ENCODE measurements around the gene CPLX3. TPM values are rescaled to one million over a fixed set of nuclear protein-coding genes. Genes with fewer than 3 reads are reported as not detected.

The CPLX3 gene
- total and polyA plus RNA-seq, 2 donors (not counting 3 experiments of a cell fraction or from before 2014, with no cell fraction given), result not detected

DNA sequence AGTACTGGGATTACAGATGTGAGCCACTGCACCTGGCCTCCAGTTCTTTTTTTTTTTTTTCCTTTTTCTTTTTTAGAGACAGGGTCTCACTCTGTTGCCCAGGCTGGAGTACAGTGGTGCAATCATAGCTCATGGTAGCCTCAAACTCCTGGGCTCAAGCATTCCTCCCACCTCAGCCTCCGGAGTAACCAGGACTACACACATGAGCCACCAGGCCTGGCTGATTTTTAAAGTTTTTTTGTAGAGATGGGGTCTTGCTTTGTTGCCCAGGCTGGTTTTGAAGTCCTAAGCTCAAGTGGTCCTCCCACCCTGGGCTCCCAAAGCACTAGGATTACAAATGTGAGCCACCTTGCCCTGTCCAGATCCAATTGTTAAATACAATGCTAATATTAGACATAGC is 30.1 kb downstream of the CPLX3 start:
- dilution Hi-C loops (cut with MboI; ENCODE audit: extremely low pct_ligation_motif_present, low sequenced_read_pairs) (no loop called here), intact Hi-C loops (cut with micrococcal nuclease) (no loop called here)
- no peak overlapping the region for H3K27ac ChIP-seq (ENCODE audit: insufficient read depth, low read depth, low read length)
- no peak overlapping the region for H3K4me2 ChIP-seq (ENCODE audit: insufficient read depth, low read length)
- no peaks in the 10 kb centered on the region for H3K4me1 ChIP-seq (ENCODE audit: control insufficient read depth, extremely low read depth, insufficient read depth, low read length)
- no peak overlapping the region for H3K9ac ChIP-seq (replicated peaks; ENCODE audit: extremely low read depth, insufficient read depth, low read length)
- BruUV-seq (replicated peaks), result no TSS peak
- FAIRE-seq (no peak), DNase-seq (ENCODE audit: low read depth, low spot score) (no peak)
- H2AFZ ChIP-seq (ENCODE audit: low read depth, low read length), result no peak overlapping the region
- ChIA-PET POLR2A (interaction anchor here (0.7 kb wide), 1 partner anchor 43 kb away, joined by 5 read pairs; no protein-coding TSS in a partner anchor), CTCF (interaction anchor here (1.2 to 3.6 kb wide), 6 partner anchors 12 to 94 kb away, joined by 3 to 14 read pairs (median 5); no protein-coding TSS in a partner anchor)
- no peaks in the 10 kb centered on the region for H3K9me1 ChIP-seq (replicated peaks; ENCODE audit: control insufficient read depth, extremely low read depth, insufficient read depth, low read length)
- H3K9me3 ChIP-seq (replicated peaks; ENCODE audit: control insufficient read depth, insufficient read depth, low read length), result no peaks in the 10 kb centered on the region
- H3K79me2 ChIP-seq (ENCODE audit: control insufficient read depth, insufficient read depth, low read length), result peaks cover 11% of the 10 kb centered on the region
- peaks cover 3 to 30% of the 10 kb centered on the region in 2 experiments for H3K36me3 ChIP-seq (ENCODE audit: control insufficient read depth in 2 of 2, extremely low read depth in 1 of 2, insufficient read depth in 2 of 2, low read length in 2 of 2)
- no peak overlapping the region for H3K4me3 ChIP-seq (replicated peaks in 1 of 3; ENCODE audit: insufficient read depth in 1 of 3, low read depth in 1 of 3, low read length in 3 of 3)
- H4K20me1 ChIP-seq (replicated peaks; ENCODE audit: control insufficient read depth, extremely low read depth, insufficient read depth, low read length), result no peaks in the 10 kb centered on the region
- no peaks in the 10 kb centered on the region for H3K27me3 ChIP-seq (ENCODE audit: control insufficient read depth in 2 of 2, insufficient read depth in 2 of 2, low read length in 2 of 2)
- TF ChIP-seq MYC (IDR thresholded peaks at IDR 0.05; ENCODE audit: low read depth, low read length) (no peak), JUN (IDR thresholded peaks at IDR 0.05; ENCODE audit: borderline replicate concordance, insufficient read depth, insufficient read length, low read depth) (no peak)

DNA sequence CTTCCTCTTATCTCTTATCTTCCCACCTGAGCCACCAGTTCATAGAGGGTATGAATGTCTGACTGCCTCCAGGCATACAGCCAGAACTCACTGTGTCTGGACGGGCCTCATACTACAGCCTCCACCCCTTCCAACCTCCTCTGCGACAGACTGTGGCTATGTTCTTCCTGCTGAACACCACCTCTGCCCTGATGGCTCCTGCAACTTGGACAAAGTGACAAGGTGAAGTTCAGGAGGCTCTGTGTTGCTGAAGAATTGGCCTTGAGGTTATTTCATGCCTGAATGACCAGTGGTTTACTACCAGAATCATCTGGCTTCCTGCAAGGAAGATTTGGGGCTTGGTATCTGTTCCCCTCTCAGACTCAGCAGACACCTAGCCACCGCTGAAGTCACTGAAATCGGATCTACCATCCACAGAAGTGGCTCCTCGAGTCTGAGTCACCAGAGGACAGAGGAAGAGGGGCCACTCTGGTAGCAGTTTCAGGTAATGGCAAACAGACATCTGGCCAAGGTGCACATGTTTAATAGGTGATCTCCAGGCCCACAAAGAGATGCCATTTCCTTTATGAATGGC is 30.7 kb downstream of the CPLX3 start:
- Histone ChIP-seq H3K4me2 (ENCODE audit: insufficient read depth, low read length) (no peak overlapping the region), H2AFZ (ENCODE audit: low read depth, low read length) (no peak overlapping the region), H3K27me3 (ENCODE audit: control insufficient read depth in 2 of 2, insufficient read depth in 2 of 2, low read length in 2 of 2) (no peaks in the 10 kb centered on the region), H3K79me2 (ENCODE audit: control insufficient read depth, insufficient read depth, low read length) (peaks cover 11% of the 10 kb centered on the region), H3K4me3 (replicated peaks in 1 of 3; ENCODE audit: insufficient read depth in 1 of 3, low read depth in 1 of 3, low read length in 3 of 3) (no peak overlapping the region), H3K36me3 (ENCODE audit: control insufficient read depth in 2 of 2, extremely low read depth in 1 of 2, insufficient read depth in 2 of 2, low read length in 2 of 2) (peaks cover 0 to 25% of the 10 kb centered on the region in 2 experiments), H3K27ac (ENCODE audit: insufficient read depth, low read depth, low read length) (no peak overlapping the region), H3K9me1 (replicated peaks; ENCODE audit: control insufficient read depth, extremely low read depth, insufficient read depth, low read length) (no peaks in the 10 kb centered on the region), H3K4me1 (ENCODE audit: control insufficient read depth, extremely low read depth, insufficient read depth, low read length) (no peaks in the 10 kb centered on the region), H3K9me3 (replicated peaks; ENCODE audit: control insufficient read depth, insufficient read depth, low read length) (no peaks in the 10 kb centered on the region), H4K20me1 (replicated peaks; ENCODE audit: control insufficient read depth, extremely low read depth, insufficient read depth, low read length) (no peaks in the 10 kb centered on the region), H3K9ac (replicated peaks; ENCODE audit: extremely low read depth, insufficient read depth, low read length) (no peak overlapping the region)
- dilution Hi-C loops (cut with MboI; ENCODE audit: extremely low pct_ligation_motif_present, low sequenced_read_pairs) (no loop called here), intact Hi-C loops (cut with micrococcal nuclease) (no loop called here)
- FAIRE-seq (no peak), DNase-seq (ENCODE audit: low read depth, low spot score) (no peak)
- CTCF ChIA-PET, result interaction anchor here (1.0 to 3.6 kb wide), 7 partner anchors 13 to 226 kb away, joined by 3 to 14 read pairs (median 6); no protein-coding TSS in a partner anchor
- no peak for TF ChIP-seq JUN (IDR thresholded peaks at IDR 0.05; ENCODE audit: borderline replicate concordance, insufficient read depth, insufficient read length, low read depth)
- no peak for TF ChIP-seq MYC (IDR thresholded peaks at IDR 0.05; ENCODE audit: low read depth, low read length)
- TF ChIP-seq POLR2A (IDR thresholded peaks at IDR 0.05; ENCODE audit: low read depth, low read length), result no peak
- POLR2A ChIA-PET, result no interaction called here
- BruUV-seq (replicated peaks), result no TSS peak

Data from endothelial cell of umbilical vein (primary cell).